Natural killer cell treated with Interleukin-12 subunit alpha and Interleukin-12 subunit beta and Interleukin-15 and Interleukin-18, amount 100 ng/mL, for 72 hours (primary cell): ENCODE results near the gene MEN1. TPM values are rescaled to one million over a fixed set of nuclear protein-coding genes. Genes with fewer than 3 reads are reported as not detected.

Experiments used
- ATAC-seq, 2 donors: fragments of 150-1000 bp; cut with Tn5 transposase in 1 of 2; sonication (Bioruptor Pico), chemical (Tn5 transposase) in 1 of 2; 2 replicates each; pipeline ENCODE4 v1.10.0; 2021
- DNase-seq: peaks from one replicate; pipeline ENCODE4 v3.0.0; 2022; ENCODE audit warnings: low spot score
- H3K27ac Mint-ChIP-seq, 2 donors: 1 replicate in 1 of 2; 2 replicates in 1 of 2; pipeline ENCODE4 v1.8.0; 2022; ENCODE audit warnings: mixed read lengths in 2 of 2, mild to moderate bottlenecking in 1 of 2, moderate library complexity in 1 of 2
- H3K27me3 Mint-ChIP-seq, 2 donors: 1 replicate in 1 of 2; 2 replicates in 1 of 2; pipeline ENCODE4 v1.8.0; 2022; ENCODE audit warnings: mixed read lengths in 2 of 2
- H3K36me3 Mint-ChIP-seq: one replicate; pipeline ENCODE4 v1.8.0; 2022; ENCODE audit warnings: mixed read lengths
- H3K4me1 Mint-ChIP-seq, 2 donors: 1 replicate in 1 of 2; 2 replicates in 1 of 2; pipeline ENCODE4 v1.8.0; 2022; ENCODE audit warnings: low read depth in 2 of 2, mixed read lengths in 2 of 2, mild to moderate bottlenecking in 1 of 2
- H3K4me3 Mint-ChIP-seq: one replicate; pipeline ENCODE4 v1.8.0; 2022; ENCODE audit warnings: mixed read lengths
- H3K9me3 Mint-ChIP-seq: 2 replicates; pipeline ENCODE4 v1.8.0; 2022; ENCODE audit warnings: mixed read lengths
- total RNA-seq, 2 donors: library from RNA; stranded (reverse); gene quantifications; one replicate each; pipeline ENCODE4 v1.2.3, GENCODE V29; 2022

MEN1 gene
- total RNA-seq, 2 donors from 2014 or later: 32.6 to 53.5 TPM

GRCh38 chr11:64765851-64766665, 44.3 kb downstream of the MEN1 start:
- no peaks in the 10 kb centered on the region for H3K27me3 Mint-ChIP-seq
- no peaks in the 10 kb centered on the region for H3K9me3 Mint-ChIP-seq
- peaks cover 48% of the 10 kb centered on the region for H3K36me3 Mint-ChIP-seq
- peaks cover 76 to 77% of the 10 kb centered on the region in 2 donors for H3K4me1 Mint-ChIP-seq
- H3K27ac Mint-ChIP-seq: peak overlapping the region; percentile 39 to 98
- peak; percentile 58 for DNase-seq
- H3K4me3 Mint-ChIP-seq: peak overlapping the region; percentile 42
- no peak for ATAC-seq

GRCh38 chr11:64765291-64765850, 45.0 kb downstream of the MEN1 start:
- ATAC-seq: no peak
- Mint-ChIP-seq H3K27me3 (no peaks in the 10 kb centered on the region), H3K36me3 (peaks cover 41% of the 10 kb centered on the region), H3K27ac (peak overlapping the region; percentile 83 to 98), H3K9me3 (no peaks in the 10 kb centered on the region), H3K4me1 (peaks cover 75 to 82% of the 10 kb centered on the region in 2 donors), H3K4me3 (peak overlapping the region; percentile 75)
- peak; percentile 52 for DNase-seq

GRCh38 chr11:64764753-64765152, 45.6 kb downstream of the MEN1 start:
- ATAC-seq (no peak), DNase-seq (no peak)
- Mint-ChIP-seq H3K36me3 (peaks cover 38% of the 10 kb centered on the region), H3K27ac (peak overlapping the region; percentile 83 to 98), H3K4me3 (peak overlapping the region; percentile 75), H3K9me3 (no peaks in the 10 kb centered on the region), H3K4me1 (peaks cover 78 to 87% of the 10 kb centered on the region in 2 donors), H3K27me3 (no peaks in the 10 kb centered on the region)

GRCh38 chr11:64764040-64764611, 46.2 kb downstream of the MEN1 start:
- Mint-ChIP-seq H3K36me3 (peaks cover 32% of the 10 kb centered on the region), H3K27ac (peak overlapping the region; percentile 83 to 98), H3K4me3 (peak overlapping the region; percentile 75), H3K4me1 (peaks cover 78 to 82% of the 10 kb centered on the region in 2 donors), H3K27me3 (no peaks in the 10 kb centered on the region), H3K9me3 (no peaks in the 10 kb centered on the region)
- ATAC-seq (peak in 1 of 2 donors; percentile 31), DNase-seq (peak; percentile 65)

- H3K27me3 Mint-ChIP-seq: no peaks in the 10 kb centered on the region
- peak overlapping the region; percentile 83 to 98 for H3K27ac Mint-ChIP-seq
- peak overlapping the region; percentile 75 for H3K4me3 Mint-ChIP-seq
- H3K36me3 Mint-ChIP-seq: peaks cover 27% of the 10 kb centered on the region
- ATAC-seq (peak in 1 of 2 donors; percentile 1), DNase-seq (peak; percentile 60)
- H3K4me1 Mint-ChIP-seq: peaks cover 77 to 78% of the 10 kb centered on the region in 2 donors
- H3K9me3 Mint-ChIP-seq: no peaks in the 10 kb centered on the region
These were observed 46.8 kb downstream of the MEN1 start for GRCh38 chr11:64763526-64764039.

- DNase-seq: peak; percentile 49
- peaks cover 20% of the 10 kb centered on the region for H3K36me3 Mint-ChIP-seq
These were observed 47.5 kb downstream of the MEN1 start for GRCh38 chr11:64762674-64763525.

GRCh38 chr11:64762277-64762673, 48.1 kb downstream of the MEN1 start:
- Mint-ChIP-seq H3K4me3 (peak overlapping the region; percentile 75), H3K4me1 (peaks cover 69 to 71% of the 10 kb centered on the region in 2 donors), H3K27me3 (no peaks in the 10 kb centered on the region), H3K36me3 (peaks cover 18% of the 10 kb centered on the region), H3K27ac (peak overlapping the region; percentile 83 to 98), H3K9me3 (no peaks in the 10 kb centered on the region)
- ATAC-seq (peak; percentile 21 to 33), DNase-seq (peak; percentile 55)

More at GRCh38 chr11:64762674-64763525, 47.5 kb downstream of the MEN1 start:
- Mint-ChIP-seq H3K9me3 (no peaks in the 10 kb centered on the region), H3K27me3 (no peaks in the 10 kb centered on the region), H3K4me3 (peak overlapping the region; percentile 75), H3K27ac (peak overlapping the region; percentile 83 to 98), H3K4me1 (peaks cover 71 to 72% of the 10 kb centered on the region in 2 donors)
- ATAC-seq: peak in 1 of 2 donors; percentile 31

- Mint-ChIP-seq H3K27me3 (no peaks in the 10 kb centered on the region), H3K4me1 (peaks cover 59 to 63% of the 10 kb centered on the region in 2 donors), H3K9me3 (no peaks in the 10 kb centered on the region), H3K36me3 (peaks cover 18% of the 10 kb centered on the region), H3K4me3 (peak overlapping the region; percentile 55), H3K27ac (peak overlapping the region; percentile 83 to 98)
- DNase-seq: peak; percentile 22
- peak; percentile 11 to 29 for ATAC-seq
These were observed 49.5 kb downstream of the MEN1 start for GRCh38 chr11:64760759-64761420.

- no peak for ATAC-seq
- peak within 1 kb of the TSS; percentile 83 to 98 for H3K27ac Mint-ChIP-seq
- H3K36me3 Mint-ChIP-seq: peaks cover 14% of the 10 kb centered on the region
- DNase-seq: peak; percentile 60
- no peaks in the 10 kb centered on the region for H3K9me3 Mint-ChIP-seq
- no peaks in the 10 kb centered on the region for H3K27me3 Mint-ChIP-seq
- H3K4me1 Mint-ChIP-seq: peaks cover 54 to 57% of the 10 kb centered on the region in 2 donors
- peak within 1 kb of the TSS; percentile 55 for H3K4me3 Mint-ChIP-seq
These were observed 50.3 kb downstream of the MEN1 start, which contains the start of gene PYGM for GRCh38 chr11:64759722-64760719. TSS of gene PYGM (minus strand) at chr11:64759974. CDS start at chr11:64759898, 76 bp downstream.

- ATAC-seq (no peak), DNase-seq (peak; percentile 57)
- H3K36me3 Mint-ChIP-seq: peaks cover 6% of the 10 kb centered on the region
- H3K4me1 Mint-ChIP-seq: peaks cover 46 to 49% of the 10 kb centered on the region in 2 donors
- peak overlapping the region; percentile 78 to 83 for H3K27ac Mint-ChIP-seq
- H3K9me3 Mint-ChIP-seq: no peaks in the 10 kb centered on the region
- no peaks in the 10 kb centered on the region for H3K27me3 Mint-ChIP-seq
- H3K4me3 Mint-ChIP-seq: no peak overlapping the region
These were observed 51.1 kb downstream of the MEN1 start for GRCh38 chr11:64759131-64759721.

- no peaks in the 10 kb centered on the region for H3K9me3 Mint-ChIP-seq
- H3K4me1 Mint-ChIP-seq: peaks cover 39 to 42% of the 10 kb centered on the region in 2 donors
- H3K36me3 Mint-ChIP-seq: peaks cover 6% of the 10 kb centered on the region
- ATAC-seq (no peak), DNase-seq (no peak)
- H3K27ac Mint-ChIP-seq: peak overlapping the region in 1 of 2 donors; percentile 14
- no peak overlapping the region for H3K4me3 Mint-ChIP-seq
- no peaks in the 10 kb centered on the region for H3K27me3 Mint-ChIP-seq
These were observed 51.8 kb downstream of the MEN1 start for GRCh38 chr11:64758330-64759079.
